T-helper 1 cell (primary cell): ENCODE data around the gene RPLP2.

Experiments used
- DNase-seq, 5 donors: peaks; one replicate each; pipeline ENCODE4 v3.0.0-alpha.2; 2012 to 2020

Gene RPLP2

GRCh38 chr11:825366-826226 is 15.8 kb downstream of the RPLP2 start:
- no peak for DNase-seq

GRCh38 chr11:826227-826621 is 16.5 kb downstream of the RPLP2 start:
- DNase-seq = no peak

GRCh38 chr11:826836-827145 is 17.0 kb downstream of the RPLP2 start:
- no peak for DNase-seq

GRCh38 chr11:827146-827896 is 17.6 kb downstream of the RPLP2 start:
- DNase-seq = peak in 1 of 5 donors; percentile 35

- no peak for DNase-seq
Measured at GRCh38 chr11:827897-828192, 18.1 kb downstream of the RPLP2 start, which contains the start of gene CRACR2B. Gene CRACR2B, plus strand, starts transcription at chr11:827919. Its CDS starts 689 bp downstream, at chr11:828608.

GRCh38 chr11:828506-829175 is 18.9 kb downstream of the RPLP2 start:
- no peak for DNase-seq

- DNase-seq = no peak
Measured at GRCh38 chr11:829176-829846, 19.5 kb downstream of the RPLP2 start.

GRCh38 chr11:829847-830294 is 20.1 kb downstream of the RPLP2 start:
- no peak for DNase-seq

GRCh38 chr11:830295-831117 is 20.7 kb downstream of the RPLP2 start:
- DNase-seq = peak in 4 of 5 donors; percentile 42 to 49 (median 46)

GRCh38 chr11:831118-831864 is 21.5 kb downstream of the RPLP2 start:
- no peak for DNase-seq

- no peak for DNase-seq
Measured at GRCh38 chr11:831961-832528, 22.3 kb downstream of the RPLP2 start.

GRCh38 chr11:832529-833113 is 22.9 kb downstream of the RPLP2 start, which contains the start of gene CD151:
Gene CD151, plus strand, starts transcription at chr11:832952. Its CDS starts 3,118 bp downstream, at chr11:836070.
- DNase-seq = peak in 3 of 5 donors; percentile 39 to 52 (median 41)

- DNase-seq = peak in 1 of 5 donors; percentile 46
Measured at GRCh38 chr11:833114-833791, 23.5 kb downstream of the RPLP2 start.

- DNase-seq = no peak
Measured at GRCh38 chr11:833849-834311, 24.1 kb downstream of the RPLP2 start.

- DNase-seq = no peak
Measured at GRCh38 chr11:834371-835316, 24.9 kb downstream of the RPLP2 start.

- DNase-seq = no peak
Measured at GRCh38 chr11:836274-836673, 26.5 kb downstream of the RPLP2 start.

GRCh38 chr11:836700-837099 is 26.9 kb downstream of the RPLP2 start:
- no peak for DNase-seq
